HepG2 (cell line): ENCODE measurements around the gene CDCA4. TPM values are rescaled to one million over a fixed set of nuclear protein-coding genes. Genes with fewer than 3 reads are reported as not detected.

Experiments used
- HMG20B ChIP-seq: conservative IDR thresholded peaks from 2 replicates; pipeline ENCODE4 v1.6.1; 2016; ENCODE audit warnings: missing genetic modification reagents, missing compliant biosample characterization
- HOXA7 ChIP-seq: sonication (generic); formaldehyde crosslinking; IDR thresholded peaks from 2 replicates; pipeline ENCODE4 v1.8.1; 2022; ENCODE audit warnings: mild to moderate bottlenecking, missing genetic modification reagents, moderate library complexity
- KDM1A ChIP-seq: IDR thresholded peaks from 2 replicates; pipeline ENCODE4 v1.6.1; 2016; ENCODE audit warnings: missing compliant biosample characterization
- polyA plus RNA-seq, 8 experiments: library from polyadenylated mRNA; depleted of rRNA in 3 of 8; stranded (reverse) in 7 of 8; unstranded in 1 of 8; fragments of >200 nt; fragmentation: Illumina TruSeq in 4 of 8; extraction: Trizol in 4 of 8; gene quantifications; 2 replicates each; pipeline versions ENCODE4 v1.2.1 to v1.2.3, GENCODE V29; 2011 to 2016; ENCODE audit warnings: low read depth in 4 of 8, missing spikeins in 1 of 8, mixed read lengths in 1 of 8; ENCODE audit not compliant: insufficient read depth in 1 of 8
- total RNA-seq, 5 experiments: library from RNA; depleted of rRNA; stranded (reverse); fragments of >200 nt; fragmentation: Illumina TruSeq; extraction: Trizol; gene quantifications; 2 replicates each; pipeline ENCODE4 v1.2.3, GENCODE V29; 2016; ENCODE audit warnings: low read depth in 1 of 5
- TF ChIP-seq, protein P1 (sequence below): sonication (generic); formaldehyde crosslinking; IDR thresholded peaks from one replicate; pipeline ENCODE4 v1.5.1; 2020; ENCODE audit warnings: mild to moderate bottlenecking, missing genetic modification reagents; ENCODE audit errors: not compliant biosample characterization
- TF ChIP-seq, protein P2 (sequence below): sonication (generic); formaldehyde crosslinking; IDR thresholded peaks from 2 replicates; pipeline ENCODE4 v1.5.0; 2020; ENCODE audit warnings: mild to moderate bottlenecking, missing genetic modification reagents, borderline replicate concordance

CDCA4 gene
- total and polyA plus RNA-seq, 2 of the 13 experiments (the other 11 are each of a cell fraction or from before 2014, with no cell fraction given) = 19.7 to 43.1 TPM

DNA sequence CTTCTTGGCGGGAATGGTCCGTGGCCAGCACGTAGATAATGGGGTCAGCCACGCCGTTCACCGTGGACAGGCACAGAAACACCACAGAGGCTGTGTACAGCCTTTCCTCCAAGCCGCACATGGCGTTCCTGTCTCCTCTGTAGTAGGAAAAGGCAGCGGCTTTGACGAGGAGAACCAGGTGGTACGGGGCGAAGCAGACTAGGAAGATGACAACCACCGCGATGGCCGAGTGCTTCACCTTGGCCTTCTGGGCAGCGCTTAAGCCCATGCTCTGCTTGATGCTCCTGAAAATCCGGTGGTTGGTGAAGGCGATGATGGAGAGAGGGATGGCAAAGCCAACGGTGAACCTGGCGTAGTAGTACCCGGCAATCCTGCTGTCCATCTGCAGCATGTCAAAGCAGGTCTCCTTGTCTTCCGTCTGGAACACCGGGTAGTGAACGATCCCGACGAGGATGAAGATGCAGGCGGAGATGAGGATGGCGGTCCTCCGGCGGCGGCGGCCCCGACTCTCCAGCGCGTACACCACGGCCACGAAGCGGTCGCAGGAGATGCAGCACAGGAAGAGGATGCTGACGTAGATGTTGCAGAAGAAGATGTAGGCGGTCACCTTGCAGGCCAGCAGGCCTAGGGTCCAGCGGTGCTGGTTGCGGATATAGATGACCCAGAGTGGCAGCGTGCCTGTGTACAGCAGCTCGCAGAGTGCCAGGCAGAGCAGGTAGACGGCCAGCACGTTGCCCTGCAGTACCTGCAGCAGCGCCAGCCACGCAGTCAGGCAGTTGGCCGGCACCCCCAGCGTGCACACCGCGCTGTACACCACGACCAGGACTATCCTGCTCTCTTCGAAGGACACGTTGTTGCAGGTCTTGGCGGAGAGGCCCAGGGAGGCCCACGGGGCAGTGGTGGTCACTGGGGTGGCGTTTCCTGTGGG, 30.6 kb upstream of the CDCA4 start (continued):
- TF ChIP-seq, protein P1, sequence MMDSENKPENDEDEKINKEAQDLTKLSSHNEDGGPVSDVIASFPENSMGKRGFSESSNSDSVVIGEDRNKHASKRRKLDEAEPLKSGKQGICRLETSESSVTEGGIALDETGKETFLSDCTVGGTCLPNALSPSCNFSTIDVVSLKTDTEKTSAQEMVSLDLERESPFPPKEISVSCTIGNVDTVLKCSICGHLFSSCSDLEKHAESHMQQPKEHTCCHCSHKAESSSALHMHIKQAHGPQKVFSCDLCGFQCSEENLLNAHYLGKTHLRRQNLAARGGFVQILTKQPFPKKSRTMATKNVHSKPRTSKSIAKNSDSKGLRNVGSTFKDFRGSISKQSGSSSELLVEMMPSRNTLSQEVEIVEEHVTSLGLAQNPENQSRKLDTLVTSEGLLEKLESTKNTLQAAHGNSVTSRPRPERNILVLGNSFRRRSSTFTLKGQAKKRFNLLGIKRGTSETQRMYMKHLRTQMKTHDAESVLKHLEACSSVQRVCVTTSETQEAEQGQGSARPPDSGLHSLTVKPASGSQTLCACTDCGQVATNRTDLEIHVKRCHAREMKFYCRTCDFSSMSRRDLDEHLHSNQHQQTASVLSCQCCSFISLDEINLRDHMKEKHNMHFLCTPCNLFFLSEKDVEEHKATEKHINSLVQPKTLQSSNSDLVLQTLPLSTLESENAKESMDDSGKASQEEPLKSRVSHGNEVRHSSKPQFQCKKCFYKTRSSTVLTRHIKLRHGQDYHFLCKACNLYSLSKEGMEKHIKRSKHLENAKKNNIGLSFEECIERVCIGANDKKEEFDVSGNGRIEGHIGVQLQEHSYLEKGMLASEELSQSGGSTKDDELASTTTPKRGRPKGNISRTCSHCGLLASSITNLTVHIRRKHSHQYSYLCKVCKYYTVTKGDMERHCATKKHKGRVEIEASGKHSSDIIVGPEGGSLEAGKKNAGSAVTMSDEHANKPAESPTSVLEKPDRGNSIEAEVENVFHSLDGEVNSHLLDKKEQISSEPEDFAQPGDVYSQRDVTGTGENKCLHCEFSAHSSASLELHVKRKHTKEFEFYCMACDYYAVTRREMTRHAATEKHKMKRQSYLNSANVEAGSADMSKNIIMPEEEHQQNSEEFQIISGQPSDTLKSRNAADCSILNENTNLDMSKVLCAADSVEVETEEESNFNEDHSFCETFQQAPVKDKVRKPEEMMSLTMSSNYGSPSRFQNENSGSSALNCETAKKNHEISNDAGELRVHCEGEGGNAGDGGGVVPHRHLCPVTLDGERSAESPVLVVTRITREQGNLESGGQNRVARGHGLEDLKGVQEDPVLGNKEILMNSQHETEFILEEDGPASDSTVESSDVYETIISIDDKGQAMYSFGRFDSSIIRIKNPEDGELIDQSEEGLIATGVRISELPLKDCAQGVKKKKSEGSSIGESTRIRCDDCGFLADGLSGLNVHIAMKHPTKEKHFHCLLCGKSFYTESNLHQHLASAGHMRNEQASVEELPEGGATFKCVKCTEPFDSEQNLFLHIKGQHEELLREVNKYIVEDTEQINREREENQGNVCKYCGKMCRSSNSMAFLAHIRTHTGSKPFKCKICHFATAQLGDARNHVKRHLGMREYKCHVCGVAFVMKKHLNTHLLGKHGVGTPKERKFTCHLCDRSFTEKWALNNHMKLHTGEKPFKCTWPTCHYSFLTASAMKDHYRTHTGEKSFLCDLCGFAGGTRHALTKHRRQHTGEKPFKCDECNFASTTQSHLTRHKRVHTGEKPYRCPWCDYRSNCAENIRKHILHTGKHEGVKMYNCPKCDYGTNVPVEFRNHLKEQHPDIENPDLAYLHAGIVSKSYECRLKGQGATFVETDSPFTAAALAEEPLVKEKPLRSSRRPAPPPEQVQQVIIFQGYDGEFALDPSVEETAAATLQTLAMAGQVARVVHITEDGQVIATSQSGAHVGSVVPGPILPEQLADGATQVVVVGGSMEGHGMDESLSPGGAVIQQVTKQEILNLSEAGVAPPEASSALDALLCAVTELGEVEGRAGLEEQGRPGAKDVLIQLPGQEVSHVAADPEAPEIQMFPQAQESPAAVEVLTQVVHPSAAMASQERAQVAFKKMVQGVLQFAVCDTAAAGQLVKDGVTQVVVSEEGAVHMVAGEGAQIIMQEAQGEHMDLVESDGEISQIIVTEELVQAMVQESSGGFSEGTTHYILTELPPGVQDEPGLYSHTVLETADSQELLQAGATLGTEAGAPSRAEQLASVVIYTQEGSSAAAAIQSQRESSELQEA = no peak
- TF ChIP-seq KDM1A (CRISPR knock-in tag) (no peak), HOXA7 (CRISPR knock-in tag) (no peak), HMG20B (CRISPR knock-in tag) (no peak)
- TF ChIP-seq, protein P2, sequence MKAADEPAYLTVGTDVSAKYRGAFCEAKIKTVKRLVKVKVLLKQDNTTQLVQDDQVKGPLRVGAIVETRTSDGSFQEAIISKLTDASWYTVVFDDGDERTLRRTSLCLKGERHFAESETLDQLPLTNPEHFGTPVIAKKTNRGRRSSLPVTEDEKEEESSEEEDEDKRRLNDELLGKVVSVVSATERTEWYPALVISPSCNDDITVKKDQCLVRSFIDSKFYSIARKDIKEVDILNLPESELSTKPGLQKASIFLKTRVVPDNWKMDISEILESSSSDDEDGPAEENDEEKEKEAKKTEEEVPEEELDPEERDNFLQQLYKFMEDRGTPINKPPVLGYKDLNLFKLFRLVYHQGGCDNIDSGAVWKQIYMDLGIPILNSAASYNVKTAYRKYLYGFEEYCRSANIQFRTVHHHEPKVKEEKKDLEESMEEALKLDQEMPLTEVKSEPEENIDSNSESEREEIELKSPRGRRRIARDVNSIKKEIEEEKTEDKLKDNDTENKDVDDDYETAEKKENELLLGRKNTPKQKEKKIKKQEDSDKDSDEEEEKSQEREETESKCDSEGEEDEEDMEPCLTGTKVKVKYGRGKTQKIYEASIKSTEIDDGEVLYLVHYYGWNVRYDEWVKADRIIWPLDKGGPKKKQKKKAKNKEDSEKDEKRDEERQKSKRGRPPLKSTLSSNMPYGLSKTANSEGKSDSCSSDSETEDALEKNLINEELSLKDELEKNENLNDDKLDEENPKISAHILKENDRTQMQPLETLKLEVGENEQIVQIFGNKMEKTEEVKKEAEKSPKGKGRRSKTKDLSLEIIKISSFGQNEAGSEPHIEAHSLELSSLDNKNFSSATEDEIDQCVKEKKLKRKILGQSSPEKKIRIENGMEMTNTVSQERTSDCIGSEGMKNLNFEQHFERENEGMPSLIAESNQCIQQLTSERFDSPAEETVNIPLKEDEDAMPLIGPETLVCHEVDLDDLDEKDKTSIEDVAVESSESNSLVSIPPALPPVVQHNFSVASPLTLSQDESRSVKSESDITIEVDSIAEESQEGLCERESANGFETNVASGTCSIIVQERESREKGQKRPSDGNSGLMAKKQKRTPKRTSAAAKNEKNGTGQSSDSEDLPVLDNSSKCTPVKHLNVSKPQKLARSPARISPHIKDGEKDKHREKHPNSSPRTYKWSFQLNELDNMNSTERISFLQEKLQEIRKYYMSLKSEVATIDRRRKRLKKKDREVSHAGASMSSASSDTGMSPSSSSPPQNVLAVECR (CRISPR knock-in tag) = no peak
